ENCODE data around the gene CDC45.
A peak's percentile ranks its signal among the peaks of the same experiment; 100 is the strongest.
"Not testable (repeated sequence)": the region's sequence is repeated elsewhere in the genome, so short reads cannot be mapped to it uniquely, and the experiment has no call there.

Gene CDC45

DNA sequence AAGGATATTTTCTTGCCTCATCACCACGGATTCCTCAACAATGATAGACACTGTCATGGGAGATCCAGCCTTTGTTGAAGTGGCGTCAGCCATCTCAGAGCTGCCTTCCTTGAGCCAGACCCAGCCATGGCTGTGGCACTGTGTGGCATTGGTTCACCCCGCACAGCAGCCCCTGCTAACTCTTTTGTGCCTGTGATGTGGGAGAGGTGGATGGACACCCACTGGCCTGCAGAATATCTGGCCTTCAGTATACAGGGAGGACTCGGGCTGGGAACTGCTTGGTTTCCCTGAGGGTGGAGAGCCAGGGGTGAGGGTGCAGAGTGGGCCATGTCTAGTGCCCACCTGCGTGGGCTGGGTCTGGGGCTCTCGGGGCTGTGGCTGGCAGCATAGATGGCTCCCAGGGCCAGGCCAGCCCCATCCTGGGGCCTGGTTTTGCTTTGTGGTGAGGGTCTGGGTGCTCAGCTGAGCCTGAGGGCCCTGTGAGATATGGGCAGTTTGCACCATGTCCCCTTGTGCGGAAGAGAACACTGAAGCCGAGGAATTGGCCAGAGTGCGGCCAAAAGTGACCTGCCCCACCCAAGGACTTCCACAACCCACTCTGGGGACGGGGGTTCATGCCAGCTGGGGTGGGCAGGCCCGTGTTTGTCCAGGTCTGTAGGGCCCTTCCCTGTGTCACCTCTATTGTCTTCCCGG, 38.3 kb downstream of the CDC45 start:
- DNase-seq: no peak

DNA sequence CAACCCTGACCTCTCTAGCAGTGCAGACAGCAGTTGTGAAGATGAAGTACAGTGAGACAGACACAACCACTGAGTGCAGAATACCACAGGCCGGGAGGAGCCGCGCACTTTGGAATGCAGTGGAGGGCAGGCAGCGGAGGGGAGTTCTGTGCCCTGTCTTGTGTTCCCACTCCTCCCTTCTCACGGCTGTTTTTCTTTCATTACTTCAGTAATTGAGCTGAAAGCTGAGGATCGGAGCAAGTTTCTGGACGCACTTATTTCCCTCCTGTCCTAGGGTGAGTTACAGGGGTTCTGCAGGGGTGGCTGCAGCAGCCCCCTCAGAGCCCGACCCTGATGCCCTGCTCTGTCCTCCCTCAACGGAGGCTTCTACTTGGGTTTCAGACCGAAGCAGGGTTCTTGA, 38.9 kb downstream of the CDC45 start:
- no peak for DNase-seq

DNA sequence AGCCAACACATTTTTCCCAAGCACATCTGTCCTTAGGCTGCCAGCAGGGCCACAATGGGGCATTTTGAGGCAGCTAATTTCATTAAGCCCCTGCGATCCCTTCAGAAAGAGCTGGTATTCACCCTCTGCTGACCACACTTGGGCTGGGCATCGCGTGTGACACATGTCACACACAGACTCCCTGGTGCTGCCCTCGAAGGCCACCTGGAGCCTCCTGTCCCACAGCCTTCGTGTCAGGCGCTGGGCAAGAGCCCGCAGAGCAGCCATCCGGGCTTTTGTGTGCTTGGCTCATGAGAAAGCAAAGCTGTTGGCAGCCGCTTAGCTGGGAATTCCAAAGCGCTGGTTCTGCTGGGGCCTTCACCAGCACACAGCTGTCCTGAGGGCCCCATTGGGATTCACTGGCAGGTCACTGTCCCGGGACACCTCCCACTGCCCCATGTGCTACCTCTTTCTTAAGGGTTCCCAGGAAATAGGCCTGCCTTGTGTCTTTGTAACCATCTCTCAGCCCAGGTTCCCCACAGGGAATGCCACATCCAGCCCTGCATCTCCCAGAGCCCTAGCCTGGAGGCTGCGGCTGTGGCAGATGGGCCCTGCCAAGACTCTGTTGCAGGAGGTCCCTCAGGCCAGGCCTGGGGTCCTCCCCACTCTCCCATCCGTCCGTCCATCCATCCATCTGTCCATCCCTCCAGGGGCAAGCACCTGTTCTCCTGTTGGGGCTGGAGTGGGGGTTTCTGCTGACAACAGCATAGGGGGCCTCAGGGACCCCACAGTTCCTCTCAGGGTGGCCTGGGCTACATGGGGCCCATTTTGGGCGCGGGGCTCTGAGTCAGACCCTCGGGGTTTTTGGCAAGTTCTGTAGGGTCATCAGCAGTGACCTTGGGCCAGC, 39.6 kb downstream of the CDC45 start:
- no peak for DNase-seq

GRCh38 chr22:19520007-19520406, 40.3 kb downstream of the CDC45 start:
- no peak for DNase-seq

- no peak for DNase-seq
Observed at GRCh38 chr22:19520566-19521305, 41.0 kb downstream of the CDC45 start.

- peak; percentile 59 for DNase-seq
Observed at GRCh38 chr22:19522190-19522880, 42.6 kb downstream of the CDC45 start.

DNA sequence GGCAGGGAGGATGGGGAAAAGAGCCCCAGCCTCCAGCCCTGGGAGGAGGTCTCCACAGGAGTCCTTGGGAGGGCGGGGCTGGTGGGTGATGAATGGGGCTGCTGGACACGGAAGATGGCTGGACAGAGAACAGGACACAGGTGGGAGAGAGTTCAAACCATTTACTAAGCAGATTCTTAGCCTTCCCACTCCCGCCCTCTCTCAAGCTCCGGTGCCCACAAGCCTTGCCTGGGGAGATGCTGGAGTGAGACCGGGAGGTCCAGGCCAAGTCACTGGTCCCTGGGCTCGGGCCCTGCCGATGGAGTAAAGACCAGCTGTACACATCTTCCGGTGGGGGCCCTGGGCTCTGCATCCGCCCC, 43.1 kb downstream of the CDC45 start:
- no peak for DNase-seq

GRCh38 chr22:19523240-19524169, 43.8 kb downstream of the CDC45 start:
- DNase-seq: no peak

- no peak for DNase-seq
Observed at GRCh38 chr22:19524170-19525115, 44.7 kb downstream of the CDC45 start, which contains the start of gene CLDN5. Gene CLDN5, minus strand, starts transcription at chr22:19524410. Its CDS starts 155 bp downstream, at chr22:19524255.

DNA sequence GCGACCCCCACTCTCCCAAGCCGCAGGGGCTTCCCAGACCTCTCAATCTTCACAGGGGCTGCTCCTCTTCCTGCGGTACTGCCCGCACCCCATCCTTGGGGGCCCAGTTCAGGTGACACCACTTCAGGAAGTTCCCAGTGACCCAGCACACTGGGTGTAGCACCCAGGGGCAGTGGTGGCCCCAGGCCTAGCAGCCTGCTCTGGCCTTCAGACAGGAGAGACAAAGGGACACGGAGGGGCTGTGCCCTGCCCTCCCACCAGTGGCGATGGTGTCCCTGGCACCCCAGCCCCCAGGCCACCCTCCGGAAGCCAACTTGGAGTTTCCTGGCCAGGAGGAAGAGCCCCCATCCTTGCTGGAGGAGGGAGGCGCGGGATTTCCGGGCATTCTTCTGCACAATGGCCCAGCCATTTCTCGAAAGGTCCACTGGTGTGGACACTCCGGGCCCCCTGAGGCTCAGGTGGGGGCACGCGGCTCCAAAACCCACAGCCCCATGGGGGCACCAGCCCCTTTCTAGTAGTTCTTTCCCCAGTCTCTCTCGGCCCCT, 45.5 kb downstream of the CDC45 start:
- no peak for DNase-seq

DNA sequence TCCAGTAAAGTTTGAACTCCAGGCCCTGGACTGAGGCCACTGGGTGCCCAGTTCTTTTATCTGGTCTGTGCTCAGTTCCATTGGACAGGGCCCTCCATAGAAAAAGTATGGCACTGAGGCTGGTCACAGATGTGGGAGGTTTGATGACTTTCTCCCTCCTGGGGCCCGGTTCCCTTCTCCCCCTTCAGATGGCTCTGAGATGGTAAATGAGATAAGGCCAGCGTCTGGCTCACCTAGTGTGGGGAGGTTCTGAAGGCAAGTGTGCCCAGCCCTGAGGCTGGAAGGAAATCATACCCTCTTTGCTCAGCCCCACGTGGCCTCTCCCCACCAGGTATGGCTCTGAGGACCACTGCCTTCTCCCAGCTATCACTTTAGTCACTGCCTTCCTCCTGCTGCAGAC, 45.9 kb downstream of the CDC45 start:
- DNase-seq: no peak

DNA sequence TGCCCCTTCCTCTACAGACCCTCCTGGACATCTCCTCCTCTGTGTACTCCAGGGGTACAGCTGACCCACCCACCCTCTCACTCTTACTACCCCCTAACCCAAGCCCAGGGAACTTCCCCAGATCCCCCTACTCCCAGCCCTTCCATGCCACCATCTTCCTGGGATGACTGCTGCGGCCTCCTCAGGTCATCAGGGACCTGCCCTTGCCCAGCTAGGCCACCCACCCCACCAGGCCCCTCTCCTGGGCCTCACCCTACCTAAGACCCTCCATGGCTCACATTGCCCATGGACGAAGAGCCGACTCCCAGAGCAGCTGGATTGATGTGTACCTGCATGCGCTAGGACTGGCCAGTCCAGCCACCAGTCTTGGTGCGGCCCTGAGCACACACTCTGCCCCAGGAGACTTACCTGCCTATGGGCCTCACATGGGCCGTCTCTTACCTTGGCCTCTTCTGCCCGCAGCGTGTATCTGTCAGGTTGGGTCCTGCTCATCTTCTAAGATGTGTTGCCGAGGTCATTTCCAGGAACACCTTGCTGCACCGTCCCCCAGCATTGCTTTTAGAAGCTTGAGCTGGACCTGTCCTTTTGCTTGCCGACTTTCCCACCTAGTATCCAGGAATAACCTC, 46.5 kb downstream of the CDC45 start:
- no peak for DNase-seq

GRCh38 chr22:19526702-19527111, 47.0 kb downstream of the CDC45 start:
- DNase-seq: no peak

- no peak for DNase-seq
Observed at GRCh38 chr22:19527321-19527721, 47.6 kb downstream of the CDC45 start.

GRCh38 chr22:19527861-19528417, 48.2 kb downstream of the CDC45 start:
- no peak for DNase-seq

DNA sequence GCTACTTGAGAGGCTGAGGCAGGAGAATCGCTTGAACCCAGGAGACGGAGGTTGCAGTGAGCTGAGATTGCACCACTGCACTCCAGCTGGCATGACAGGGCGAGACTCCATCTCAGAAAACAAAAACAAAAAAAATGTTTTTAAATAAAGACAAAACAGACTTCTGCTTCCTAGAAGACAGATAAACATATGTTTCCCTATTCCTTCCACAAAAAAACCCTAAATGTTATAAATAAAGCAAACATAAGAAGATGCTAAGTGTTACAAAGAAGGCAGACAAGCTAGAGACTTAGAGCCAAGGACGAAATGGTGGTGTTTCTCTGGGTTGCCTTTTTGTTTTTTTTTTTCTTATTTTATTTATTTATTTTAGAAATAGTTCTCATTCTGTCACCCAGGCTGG, 50.1 kb downstream of the CDC45 start:
- no peak for DNase-seq

DNA sequence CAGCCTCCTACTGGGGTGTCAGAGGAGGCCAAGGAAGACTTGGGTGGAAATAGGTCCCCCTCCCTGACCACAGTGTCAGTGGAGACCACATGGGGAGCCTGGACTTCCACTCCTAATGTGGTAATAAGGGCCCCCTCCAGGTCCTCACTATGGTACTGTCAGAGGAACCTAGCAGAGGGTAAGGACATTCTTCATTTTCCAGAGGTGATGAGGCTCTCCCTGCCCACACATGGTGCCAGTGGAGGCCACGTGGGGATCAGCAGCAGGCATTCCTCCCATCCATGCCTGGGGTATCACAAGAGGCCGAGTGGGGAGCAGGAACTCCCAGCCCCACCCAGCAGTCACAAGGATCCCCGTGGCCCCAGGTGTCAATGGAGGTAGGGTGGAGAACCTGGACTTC, 51.0 kb downstream of the CDC45 start:
- DNase-seq: no peak

DNA sequence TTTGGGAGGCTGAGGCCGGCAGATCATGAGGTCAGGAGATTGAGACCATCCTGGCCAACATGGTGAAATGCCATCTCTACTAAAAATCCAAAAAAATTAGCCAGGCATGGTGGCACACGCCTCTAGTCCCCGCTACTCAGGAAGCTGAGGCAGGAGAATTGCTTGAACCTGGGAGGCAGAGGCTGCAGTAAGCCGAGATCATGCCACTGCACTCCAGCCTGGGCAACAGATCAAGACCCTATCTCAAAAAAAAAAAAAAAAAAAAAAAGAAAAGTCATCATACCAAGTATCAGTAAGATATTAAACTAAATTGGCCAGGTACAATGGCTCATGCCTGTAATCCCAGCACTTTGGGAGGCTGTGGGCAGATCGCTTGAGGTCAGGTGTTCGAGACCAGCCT, 51.6 kb downstream of the CDC45 start:
- DNase-seq: not testable (repeated sequence)

DNA sequence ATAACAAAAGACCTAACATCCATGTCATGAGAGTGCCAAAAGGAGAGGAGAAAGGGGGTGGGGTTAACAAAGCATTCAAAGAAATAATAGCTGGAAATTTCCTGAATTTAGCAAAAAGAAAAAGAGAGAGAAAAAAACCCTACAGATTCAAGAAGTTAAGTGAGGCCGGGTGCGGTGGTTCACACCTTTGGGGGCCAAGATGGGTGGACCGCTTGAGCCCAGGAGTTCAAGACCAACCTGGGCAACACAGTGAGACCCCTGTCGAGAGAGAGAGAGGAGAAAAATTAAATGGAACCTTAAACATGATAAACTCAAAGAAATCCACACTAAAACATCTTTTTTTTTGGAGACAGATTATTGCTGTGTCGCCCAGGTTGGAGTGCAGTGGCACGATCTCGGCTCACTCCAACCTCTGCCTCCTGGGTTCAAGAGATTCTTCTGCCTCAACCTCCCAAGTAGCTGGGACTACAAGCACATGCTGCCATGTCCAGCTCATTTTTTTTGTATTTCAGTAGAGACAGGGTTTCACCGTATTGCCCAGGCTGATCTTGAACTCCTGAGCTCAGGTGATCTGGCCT, 53.4 kb downstream of the CDC45 start:
- DNase-seq: no peak

All from midbrain (tissue), 1 donor.